ENCODE results near the gene DAP3. TPM values are rescaled to one million over a fixed set of nuclear protein-coding genes. Genes with fewer than 3 reads are reported as not detected.
A peak's percentile ranks its signal among the peaks of the same experiment; 100 is the strongest.
"Not testable (repeated sequence)": the region's sequence is repeated elsewhere in the genome, so short reads cannot be mapped to it uniquely, and the experiment has no call there.

The DAP3 gene
- total RNA-seq, 2 donors from 2014 or later: 98.9 to 127 TPM

DNA sequence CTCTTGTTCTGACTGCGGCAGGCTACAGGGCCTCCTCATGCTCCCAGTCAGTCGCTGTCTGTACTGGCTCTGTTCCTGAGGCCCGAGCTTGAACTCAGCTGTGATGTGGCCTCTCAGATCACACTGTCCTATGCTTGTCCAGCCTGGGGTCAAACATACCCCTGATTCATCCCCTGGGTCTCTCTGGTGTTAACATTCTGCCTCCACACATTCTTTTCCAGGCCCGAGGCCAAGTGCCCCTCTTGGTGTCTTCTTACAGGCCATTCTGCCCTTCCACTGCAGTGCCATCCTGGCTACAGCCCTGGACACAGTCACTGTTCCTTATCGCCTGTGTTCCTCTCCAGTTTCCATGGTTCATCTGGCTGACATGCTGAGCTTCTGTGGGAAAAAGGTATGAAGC is 59.2 kb downstream of the DAP3 start:
- H3K9me3 ChIP-seq (ENCODE audit: control insufficient read depth, low read length, poor library complexity, severe bottlenecking); H3K27me3 Mint-ChIP-seq; ATAC-seq; H3K36me3 Mint-ChIP-seq (ENCODE audit: low read depth); H3K4me1 Mint-ChIP-seq; DNase-seq; H3K27ac Mint-ChIP-seq: not testable (repeated sequence)
- H3K4me3 Mint-ChIP-seq: peak overlapping the region; percentile 15

DNA sequence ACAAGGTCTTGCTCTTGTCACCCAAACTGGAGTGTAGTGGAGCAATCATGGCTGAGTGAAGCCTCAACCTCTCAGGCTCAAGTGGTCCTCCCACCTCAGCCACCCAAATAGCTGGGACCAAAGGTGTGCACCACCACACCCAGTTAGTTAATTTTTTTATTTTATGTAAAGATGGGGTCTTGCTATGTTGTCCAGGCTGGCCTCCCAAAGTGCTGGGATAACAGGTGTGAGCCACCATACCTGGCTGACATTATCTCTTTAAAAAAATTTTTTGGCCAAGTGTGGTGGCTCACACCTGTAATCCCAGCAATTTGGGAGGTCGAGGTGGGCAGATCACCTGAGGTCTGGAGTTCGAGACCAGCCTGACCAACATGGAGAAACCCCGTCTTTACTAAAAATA is 70.1 kb downstream of the DAP3 start:
- H3K4me1 Mint-ChIP-seq: not testable (repeated sequence)

DNA sequence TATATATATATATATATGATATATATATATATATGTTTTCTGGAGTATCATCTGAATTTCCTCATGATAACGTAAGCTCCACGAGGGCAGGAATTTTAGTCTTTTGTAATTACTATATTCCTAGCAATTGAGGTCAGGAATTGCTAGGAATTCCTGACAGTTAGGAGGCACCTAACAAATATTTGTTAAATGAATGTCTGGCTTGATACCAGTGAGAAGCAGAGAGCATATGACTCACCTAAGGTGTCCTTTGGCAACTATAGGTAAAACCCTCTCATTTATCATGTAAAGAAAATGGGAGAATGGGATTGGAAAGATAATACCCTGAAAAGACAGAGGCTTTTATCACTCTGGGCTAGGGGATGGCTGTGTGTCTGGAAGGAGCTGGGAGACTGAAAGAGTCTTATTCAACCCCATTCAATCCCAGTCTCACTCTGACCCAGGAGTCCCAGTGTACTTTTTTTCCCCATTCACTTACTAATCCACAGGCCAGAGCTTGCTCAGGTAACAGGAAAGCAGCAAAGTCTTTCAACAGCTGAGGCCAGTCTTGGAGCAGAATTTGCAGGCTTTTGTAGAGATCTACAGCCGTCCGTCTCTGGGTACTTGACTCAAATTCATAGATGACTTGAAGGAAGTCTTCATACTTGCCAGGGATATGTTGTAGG is 71.2 kb downstream of the DAP3 start:
- Mint-ChIP-seq H3K27ac (no peak overlapping the region), H3K36me3 (ENCODE audit: low read depth) (peaks cover 19% of the 10 kb centered on the region), H3K4me3 (no peak overlapping the region), H3K4me1 (no peaks in the 10 kb centered on the region), H3K27me3 (no peaks in the 10 kb centered on the region)
- no peak for ATAC-seq
- DNase-seq: no peak
- H3K9me3 ChIP-seq (ENCODE audit: control insufficient read depth, low read length, poor library complexity, severe bottlenecking): no peaks in the 10 kb centered on the region

More for the DNA sequence above, 70.1 kb downstream of the DAP3 start:
- H3K36me3 Mint-ChIP-seq (ENCODE audit: low read depth): peaks cover 19% of the 10 kb centered on the region
- H3K27me3 Mint-ChIP-seq; DNase-seq; H3K27ac Mint-ChIP-seq; ATAC-seq; H3K9me3 ChIP-seq (ENCODE audit: control insufficient read depth, low read length, poor library complexity, severe bottlenecking); H3K4me3 Mint-ChIP-seq: not testable (repeated sequence)

DNA sequence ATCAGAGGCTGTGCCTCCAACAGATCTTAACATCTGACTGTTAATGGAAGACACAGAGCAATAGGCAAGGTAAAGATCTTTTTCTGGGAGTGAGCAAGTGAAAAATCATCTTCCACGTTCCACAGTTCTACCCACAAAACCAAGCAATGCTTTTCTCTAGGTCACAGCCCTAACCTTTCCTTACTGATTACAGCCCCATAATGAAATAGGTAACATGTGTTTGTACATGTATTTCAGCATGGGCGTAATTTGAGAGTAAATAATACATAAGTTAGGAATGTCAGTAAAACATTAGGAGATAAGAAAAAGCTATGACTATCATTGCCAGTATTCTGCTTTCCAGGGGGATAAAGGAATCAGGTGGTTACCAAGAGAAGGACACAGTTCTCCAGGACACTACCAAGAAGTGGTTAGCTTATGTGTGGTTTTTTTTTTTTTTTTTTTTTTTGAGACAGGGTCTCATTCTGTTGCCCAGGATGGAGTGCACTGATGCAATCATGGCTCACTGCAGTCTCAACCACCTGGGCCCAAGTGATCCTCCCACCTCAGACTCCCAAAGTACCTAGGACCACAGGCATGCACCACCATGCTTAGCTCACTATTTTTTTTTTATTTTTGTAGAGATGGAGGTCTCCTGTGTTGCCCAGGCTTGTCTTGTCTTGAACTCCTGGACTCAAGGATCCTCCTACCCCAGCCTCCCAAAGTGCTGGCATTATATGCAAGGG is 72.0 kb downstream of the DAP3 start:
- Mint-ChIP-seq H3K27ac (no peak overlapping the region), H3K36me3 (ENCODE audit: low read depth) (peaks cover 20% of the 10 kb centered on the region)

DNA sequence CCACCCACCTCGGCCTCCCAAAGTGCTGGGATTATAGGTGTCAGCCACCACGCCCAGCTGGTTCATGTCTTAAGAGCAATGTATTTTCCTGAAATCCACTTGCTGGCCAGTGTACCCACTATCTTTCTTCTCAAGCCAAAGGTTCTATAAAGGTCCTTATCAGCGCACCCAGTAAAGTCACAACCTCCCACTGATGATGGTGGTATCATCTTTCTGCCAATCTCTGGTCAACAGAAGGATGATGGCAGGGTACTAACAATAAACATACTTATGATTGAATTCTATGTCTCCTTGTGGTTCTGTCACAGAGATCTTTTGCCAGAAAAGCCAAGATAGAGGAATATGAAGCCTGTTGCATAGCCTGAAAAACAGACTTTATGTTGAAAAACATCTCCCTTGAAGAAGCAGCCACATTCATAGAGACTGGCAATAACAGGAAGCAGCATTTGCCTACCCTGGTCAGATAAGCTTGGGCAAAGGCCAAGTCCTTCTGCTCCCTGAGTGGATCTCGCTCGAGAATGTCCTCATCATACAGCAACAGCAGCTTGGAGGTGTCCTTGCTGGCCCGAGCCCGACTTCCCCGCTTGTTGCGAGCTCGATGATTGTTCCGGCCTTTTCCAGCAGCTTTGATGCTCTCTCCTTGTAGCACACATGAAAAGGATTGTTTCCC is 73.0 kb downstream of the DAP3 start:
- H3K4me1 Mint-ChIP-seq: no peaks in the 10 kb centered on the region
- H3K4me3 Mint-ChIP-seq: no peak overlapping the region
- ATAC-seq: no peak
- H3K27ac Mint-ChIP-seq: peak overlapping the region; percentile 14
- H3K27me3 Mint-ChIP-seq: no peaks in the 10 kb centered on the region
- peaks cover 20% of the 10 kb centered on the region for H3K36me3 Mint-ChIP-seq (ENCODE audit: low read depth)
- no peak for DNase-seq
- H3K9me3 ChIP-seq (ENCODE audit: control insufficient read depth, low read length, poor library complexity, severe bottlenecking): no peaks in the 10 kb centered on the region

More for the DNA sequence above, 72.0 kb downstream of the DAP3 start:
- H3K27me3 Mint-ChIP-seq: no peaks in the 10 kb centered on the region
- no peak overlapping the region for H3K4me3 Mint-ChIP-seq
- DNase-seq (no peak), ATAC-seq (no peak)
- H3K9me3 ChIP-seq (ENCODE audit: control insufficient read depth, low read length, poor library complexity, severe bottlenecking): no peaks in the 10 kb centered on the region
- H3K4me1 Mint-ChIP-seq: no peaks in the 10 kb centered on the region

DNA sequence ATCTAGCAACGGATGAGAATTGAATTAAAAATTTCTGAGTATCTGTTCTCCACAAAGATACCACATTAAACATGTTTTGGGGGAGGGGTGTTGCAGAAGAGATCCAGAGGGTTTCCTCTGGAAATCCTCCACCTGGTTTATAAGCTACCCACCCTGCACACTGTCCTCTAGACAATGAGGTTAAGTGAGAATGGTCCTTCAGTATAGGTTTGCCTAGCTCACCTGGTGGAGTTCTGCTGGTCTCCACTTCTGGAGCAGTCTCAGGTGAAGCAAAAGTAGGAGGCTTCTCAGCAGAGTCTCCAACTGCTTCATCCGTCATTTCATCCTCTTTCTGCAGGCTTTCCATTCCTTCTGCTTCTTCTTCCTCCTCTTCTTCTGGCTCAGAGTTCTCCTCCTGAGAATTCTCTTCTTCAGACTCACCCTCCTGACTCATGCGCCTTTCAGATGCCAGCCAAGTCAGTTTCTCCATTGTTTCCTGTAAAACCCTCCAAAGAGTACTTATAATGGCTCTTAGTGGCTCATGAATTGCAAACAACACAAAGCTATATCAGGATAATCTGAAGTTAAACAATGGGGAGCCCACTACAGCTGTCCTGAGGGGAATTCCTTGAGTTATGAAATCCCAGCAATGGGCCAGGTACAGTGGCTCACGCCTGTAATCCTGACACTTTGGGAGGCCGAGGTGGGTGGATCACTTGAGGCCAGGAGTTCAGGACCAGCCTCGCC is 74.4 kb downstream of the DAP3 start:
- not testable (repeated sequence) for DNase-seq; H3K27me3 Mint-ChIP-seq; H3K9me3 ChIP-seq (ENCODE audit: control insufficient read depth, low read length, poor library complexity, severe bottlenecking); ATAC-seq; H3K4me3 Mint-ChIP-seq; H3K4me1 Mint-ChIP-seq
- H3K27ac Mint-ChIP-seq: peak overlapping the region; percentile 49
- peaks cover 20% of the 10 kb centered on the region for H3K36me3 Mint-ChIP-seq (ENCODE audit: low read depth)

DNA sequence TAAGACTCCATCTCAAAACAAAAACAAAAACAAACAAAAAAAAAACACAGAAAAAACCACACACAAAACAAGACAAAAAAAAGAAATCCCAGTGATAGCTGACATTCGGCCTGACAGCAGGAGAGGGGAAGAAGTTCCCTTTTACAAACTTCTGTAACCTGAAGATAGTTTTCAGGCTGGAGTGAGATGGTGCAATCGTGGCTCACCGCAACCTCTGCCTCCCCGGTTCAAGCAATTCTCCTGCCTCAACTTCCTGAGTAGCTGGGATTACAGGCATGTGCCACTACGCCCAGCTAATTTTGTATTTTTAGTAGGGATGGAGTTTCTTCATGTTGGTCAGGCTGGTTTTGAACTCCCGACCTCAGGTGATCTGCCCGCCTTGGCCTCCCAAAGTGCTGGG is 75.1 kb downstream of the DAP3 start:
- DNase-seq; H3K27ac Mint-ChIP-seq; H3K4me3 Mint-ChIP-seq; H3K27me3 Mint-ChIP-seq; ATAC-seq; H3K4me1 Mint-ChIP-seq; H3K9me3 ChIP-seq (ENCODE audit: control insufficient read depth, low read length, poor library complexity, severe bottlenecking): not testable (repeated sequence)
- peaks cover 20% of the 10 kb centered on the region for H3K36me3 Mint-ChIP-seq (ENCODE audit: low read depth)

DNA sequence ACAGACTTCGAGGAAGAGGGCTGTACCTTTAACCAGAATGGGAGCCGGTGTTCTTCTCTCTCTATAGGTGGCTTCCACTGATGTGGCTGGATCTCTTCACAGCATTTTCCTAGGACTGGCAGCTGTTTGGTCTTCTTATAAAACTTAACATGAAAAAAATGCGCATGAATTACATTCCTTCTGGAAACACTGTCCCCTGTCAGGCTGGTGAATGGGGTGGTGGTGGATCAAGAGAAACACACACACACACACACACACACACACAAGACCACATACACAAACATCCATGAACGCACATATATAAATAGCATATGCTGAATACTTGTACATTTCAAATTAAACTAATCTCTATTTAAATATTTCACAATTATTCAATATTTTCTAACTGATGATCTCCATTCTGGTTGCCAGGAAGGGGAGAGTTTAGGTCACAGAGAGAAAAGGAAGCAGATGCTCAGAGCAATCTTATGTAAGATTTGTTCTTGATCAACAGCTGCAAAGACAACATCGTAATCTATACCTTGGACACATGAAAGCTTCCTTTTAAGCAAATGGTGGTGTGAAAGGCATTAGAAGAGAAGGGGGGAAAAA is 78.6 kb downstream of the DAP3 start:
- H3K36me3 Mint-ChIP-seq (ENCODE audit: low read depth); H3K27me3 Mint-ChIP-seq; H3K9me3 ChIP-seq (ENCODE audit: control insufficient read depth, low read length, poor library complexity, severe bottlenecking); H3K27ac Mint-ChIP-seq; H3K4me1 Mint-ChIP-seq; ATAC-seq; DNase-seq; H3K4me3 Mint-ChIP-seq: not testable (repeated sequence)

DNA sequence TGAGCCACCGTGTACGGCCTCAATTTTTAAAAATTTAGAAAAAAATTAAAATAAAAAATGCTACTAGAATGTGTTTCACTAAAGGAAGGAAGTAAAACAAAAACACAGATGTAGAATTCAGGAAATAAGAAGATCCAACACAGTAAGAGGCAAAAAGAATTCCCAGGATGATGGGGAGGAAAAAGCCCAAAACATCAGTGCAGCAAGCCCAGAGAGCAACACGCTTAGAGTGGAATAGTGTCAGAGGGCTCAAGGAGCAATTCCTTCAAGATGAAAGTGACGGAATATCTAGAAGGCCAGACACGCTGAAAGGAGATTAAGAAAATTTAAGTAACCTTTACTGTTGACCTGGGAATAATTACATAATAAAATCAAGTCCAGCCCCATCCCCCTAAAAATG is 80.4 kb downstream of the DAP3 start:
- no peak overlapping the region for H3K27ac Mint-ChIP-seq

DNA sequence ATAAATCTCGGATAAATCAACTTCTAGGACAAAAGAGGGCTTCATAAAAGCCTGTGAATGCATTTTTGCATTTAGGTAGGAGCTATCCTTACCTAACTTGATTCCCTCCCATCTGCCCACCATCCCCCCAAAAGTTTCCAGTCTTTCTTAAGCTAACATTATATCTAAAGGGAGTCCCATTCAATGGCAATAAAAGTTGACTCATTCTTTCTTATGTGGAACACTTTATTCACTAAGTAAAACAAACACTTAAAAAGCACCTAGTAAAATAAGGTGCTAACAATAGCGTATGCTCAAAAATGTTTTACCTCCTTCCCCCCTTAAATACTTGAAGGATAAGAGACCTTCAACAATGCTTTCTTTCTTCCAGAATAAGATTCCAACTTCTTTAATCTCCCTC is 84.3 kb downstream of the DAP3 start:
- H3K27me3 Mint-ChIP-seq: no peaks in the 10 kb centered on the region
- no peaks in the 10 kb centered on the region for H3K9me3 ChIP-seq (ENCODE audit: control insufficient read depth, low read length, poor library complexity, severe bottlenecking)
- peaks cover 7% of the 10 kb centered on the region for H3K4me1 Mint-ChIP-seq
- no peak overlapping the region for H3K4me3 Mint-ChIP-seq
- peaks cover 14% of the 10 kb centered on the region for H3K36me3 Mint-ChIP-seq (ENCODE audit: low read depth)
- DNase-seq (no peak), ATAC-seq (no peak)
- H3K27ac Mint-ChIP-seq: no peak overlapping the region

More for the DNA sequence above, 80.4 kb downstream of the DAP3 start:
- H3K27me3 Mint-ChIP-seq: no peaks in the 10 kb centered on the region
- peaks cover 10% of the 10 kb centered on the region for H3K36me3 Mint-ChIP-seq (ENCODE audit: low read depth)
- H3K4me3 Mint-ChIP-seq: no peak overlapping the region
- no peaks in the 10 kb centered on the region for H3K9me3 ChIP-seq (ENCODE audit: control insufficient read depth, low read length, poor library complexity, severe bottlenecking)
- no peak for DNase-seq
- no peak for ATAC-seq
- no peaks in the 10 kb centered on the region for H3K4me1 Mint-ChIP-seq

DNA sequence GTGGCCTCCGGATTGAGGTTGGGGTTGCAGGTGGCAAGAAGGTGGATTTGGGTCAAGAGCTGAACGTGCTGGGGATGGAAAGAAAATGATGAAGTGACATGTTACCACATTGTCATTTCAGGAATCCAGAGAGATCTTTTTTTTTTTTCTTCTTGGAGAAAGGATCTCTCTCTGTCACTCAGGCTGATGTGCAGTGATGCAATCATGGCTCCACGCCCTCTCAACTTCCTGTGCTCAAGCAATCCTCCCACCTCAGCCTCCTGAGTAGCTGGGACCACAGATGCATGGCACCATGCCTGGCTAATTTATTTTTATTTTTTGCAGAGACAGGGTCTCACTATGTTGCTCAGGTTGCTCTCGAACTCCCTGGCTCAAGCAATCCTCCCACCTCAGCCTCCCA is 87.5 kb downstream of the DAP3 start:
- H3K9me3 ChIP-seq (ENCODE audit: control insufficient read depth, low read length, poor library complexity, severe bottlenecking): no peaks in the 10 kb centered on the region
- Mint-ChIP-seq H3K4me3 (no peak overlapping the region), H3K36me3 (ENCODE audit: low read depth) (peaks cover 14% of the 10 kb centered on the region), H3K27ac (no peak overlapping the region), H3K27me3 (no peaks in the 10 kb centered on the region), H3K4me1 (peaks cover 7% of the 10 kb centered on the region)
- DNase-seq: no peak
- ATAC-seq: no peak

DNA sequence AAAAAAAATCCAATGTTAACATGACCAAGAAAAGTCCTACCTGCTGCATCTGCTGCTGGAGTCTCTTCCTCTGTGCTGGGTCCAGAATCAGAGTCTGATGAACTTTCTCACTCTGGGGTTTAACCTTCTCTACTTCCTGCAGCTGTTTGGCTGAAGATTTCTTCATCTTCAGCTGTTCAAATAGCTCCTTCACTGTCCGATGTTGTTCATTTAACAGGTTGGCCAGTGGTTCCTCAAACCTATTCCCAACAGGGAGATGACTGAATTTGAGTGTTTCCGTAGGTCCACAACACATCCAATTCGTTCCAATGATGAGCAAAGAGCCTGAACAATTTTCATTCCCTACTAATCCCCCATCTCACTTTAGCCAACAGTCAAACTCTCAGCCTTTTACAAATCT is 88.7 kb downstream of the DAP3 start:
- no peak for ATAC-seq
- no peaks in the 10 kb centered on the region for H3K9me3 ChIP-seq (ENCODE audit: control insufficient read depth, low read length, poor library complexity, severe bottlenecking)
- peaks cover 7% of the 10 kb centered on the region for H3K4me1 Mint-ChIP-seq
- DNase-seq: no peak
- H3K4me3 Mint-ChIP-seq: no peak overlapping the region
- H3K36me3 Mint-ChIP-seq (ENCODE audit: low read depth): peaks cover 12% of the 10 kb centered on the region
- H3K27ac Mint-ChIP-seq: no peak overlapping the region
- no peaks in the 10 kb centered on the region for H3K27me3 Mint-ChIP-seq
